Caco-2 (cell line): Measurements from ENCODE around the gene C2CD3. TPM values are rescaled to one million over a fixed set of nuclear protein-coding genes. Genes with fewer than 3 reads are reported as not detected.

Experiments used
- BruUV-seq: library from RNA; stranded (reverse); fragments of 400-500 nt; replicated peaks from 2 replicates; lab custom pipeline; 2021; lab: Mats Ljungman, UMichigan
- CTCF ChIA-PET: fragments of 300-600 bp; sonication (Branson Sonifier 250); formaldehyde crosslinking; loops from one replicate; lab custom pipeline; 2022; ENCODE audit warnings: antibody characterized with exemption; lab: Charles Lee
- POLR2A ChIA-PET: fragments of 300-600 bp; sonication (Branson Sonifier 250); formaldehyde crosslinking; loops from one replicate; lab custom pipeline; 2022; ENCODE audit warnings: antibody characterized with exemption; lab: Charles Lee
- DNase-seq, 2 experiments: peaks; one replicate each; pipeline versions ENCODE4 v3.0.0 to v3.0.0-alpha.2; 2020 to 2022
- H3K27me3 ChIP-seq: replicated peaks from 2 replicates; pipeline ENCODE4 v1.6.0; 2011; ENCODE audit warnings: low read length; ENCODE audit not compliant: control insufficient read depth, insufficient read depth
- H3K36me3 ChIP-seq: 2 replicates; pipeline ENCODE4 v1.5.1; 2011; ENCODE audit warnings: low read length; ENCODE audit not compliant: control insufficient read depth, insufficient read depth
- H3K4me1 ChIP-seq: fragments of 250-450 bp; sonication (Bioruptor Pico); 2 replicates; pipeline ENCODE4 v1.5.1; 2020; ENCODE audit warnings: mild to moderate bottlenecking
- H3K4me3 ChIP-seq: 2 replicates; pipeline ENCODE4 v1.5.1; 2011; ENCODE audit warnings: low read depth, mild to moderate bottlenecking, control low read depth, low read length
- H3K9me3 ChIP-seq: fragments of 250-450 bp; sonication (Bioruptor Pico); 2 replicates; pipeline ENCODE4 v1.5.1; 2020; ENCODE audit warnings: mild to moderate bottlenecking, moderate library complexity
- H3K27ac Mint-ChIP-seq: one replicate; pipeline ENCODE4 v1.8.0; 2022; ENCODE audit warnings: mixed read lengths; ENCODE audit not compliant: unreplicated experiment
- H3K27me3 Mint-ChIP-seq: one replicate; pipeline ENCODE4 v1.8.0; 2022; ENCODE audit warnings: mixed read lengths; ENCODE audit not compliant: insufficient read depth, unreplicated experiment
- H3K36me3 Mint-ChIP-seq: one replicate; pipeline ENCODE4 v1.8.0; 2022; ENCODE audit warnings: mild to moderate bottlenecking, mixed read lengths; ENCODE audit not compliant: insufficient read depth, unreplicated experiment
- H3K4me1 Mint-ChIP-seq: one replicate; pipeline ENCODE4 v1.8.0; 2022; ENCODE audit warnings: low read depth, mixed read lengths; ENCODE audit not compliant: unreplicated experiment
- H3K4me3 Mint-ChIP-seq: one replicate; pipeline ENCODE4 v1.8.0; 2022; ENCODE audit warnings: mild to moderate bottlenecking, moderate library complexity, mixed read lengths; ENCODE audit not compliant: unreplicated experiment
- H3K9me3 Mint-ChIP-seq: one replicate; pipeline ENCODE4 v1.8.0; 2022; ENCODE audit warnings: mixed read lengths; ENCODE audit not compliant: unreplicated experiment
- CTCF ChIP-seq, 2 experiments: fragments of 200-600 bp in 1 of 2; IDR thresholded peaks; 1 replicate in 1 of 2; 2 replicates in 1 of 2; pipeline versions ENCODE4 v1.5.1 to v1.8.0; 2011 to 2022; ENCODE audit warnings: antibody characterized with exemption in 1 of 2, control low read depth in 1 of 2, inconsistent platforms in 1 of 2, low read depth in 1 of 2, low read length in 1 of 2, mild to moderate bottlenecking in 1 of 2, moderate library complexity in 1 of 2; ENCODE audit not compliant: insufficient read depth in 1 of 2, severe bottlenecking in 1 of 2, unreplicated experiment in 1 of 2
- intact Hi-C: fragments of 100-400 bp; cut with micrococcal nuclease; formaldehyde crosslinking; loops from one replicate; pipeline ENCODE4 v1.10.0; 2022; ENCODE audit not compliant: unreplicated experiment
- total RNA-seq: library from RNA; stranded (reverse); gene quantifications from 2 replicates; pipeline ENCODE4 v1.2.3, GENCODE V29; 2022

The C2CD3 gene
- total RNA-seq, 1 experiment from 2014 or later = 47.5 TPM

- Mint-ChIP-seq H3K9me3 (no peaks in the 10 kb centered on the region), H3K36me3 (peaks cover 24% of the 10 kb centered on the region), H3K4me3 (no peak overlapping the region), H3K27me3 (no peaks in the 10 kb centered on the region), H3K27ac (no peak overlapping the region), H3K4me1 (no peaks in the 10 kb centered on the region)
- Histone ChIP-seq H3K27me3 (no peaks in the 10 kb centered on the region), H3K9me3 (no peaks in the 10 kb centered on the region), H3K4me1 (no peaks in the 10 kb centered on the region), H3K4me3 (no peak overlapping the region), H3K36me3 (peaks cover 4% of the 10 kb centered on the region)
- CTCF ChIA-PET = no interaction called here
- intact Hi-C loops = no loop called here
- DNase-seq = no peak
- no peak for TF ChIP-seq CTCF (IDR thresholded peaks at IDR 0.05; ENCODE audit: insufficient read depth in 1 of 2, low read depth in 1 of 2, low read length in 1 of 2, severe bottlenecking in 1 of 2, unreplicated experiment in 1 of 2)
- no TSS peak for BruUV-seq
- POLR2A ChIA-PET = no interaction called here
These were observed 93.6 kb downstream of the C2CD3 start for GRCh38 chr11:74077193-74077592.

- Mint-ChIP-seq H3K4me1 (peaks cover 31% of the 10 kb centered on the region), H3K9me3 (no peaks in the 10 kb centered on the region), H3K27me3 (no peaks in the 10 kb centered on the region), H3K4me3 (no peak overlapping the region), H3K36me3 (peaks cover 23% of the 10 kb centered on the region), H3K27ac (no peak overlapping the region)
- TF ChIP-seq CTCF (IDR thresholded peaks at IDR 0.05; ENCODE audit: insufficient read depth in 1 of 2, low read depth in 1 of 2, low read length in 1 of 2, severe bottlenecking in 1 of 2, unreplicated experiment in 1 of 2) = no peak
- no peak overlapping the region for H3K4me3 ChIP-seq
- no peaks in the 10 kb centered on the region for H3K9me3 ChIP-seq
- H3K4me1 ChIP-seq = peaks cover 34% of the 10 kb centered on the region
- ChIA-PET CTCF (no interaction called here), POLR2A (no interaction called here)
- no peak for DNase-seq
- no peaks in the 10 kb centered on the region for H3K36me3 ChIP-seq
- H3K27me3 ChIP-seq = no peaks in the 10 kb centered on the region
- intact Hi-C loops = no loop called here
- BruUV-seq = no TSS peak
These were observed 98.1 kb downstream of the C2CD3 start for GRCh38 chr11:74072721-74073120.

GRCh38 chr11:74072286-74072685 is 98.5 kb downstream of the C2CD3 start:
- no peak for DNase-seq
- POLR2A ChIA-PET = no interaction called here
- BruUV-seq = no TSS peak
- no peaks in the 10 kb centered on the region for H3K9me3 ChIP-seq
- H3K4me1 Mint-ChIP-seq = peaks cover 35% of the 10 kb centered on the region
- no peaks in the 10 kb centered on the region for H3K27me3 Mint-ChIP-seq
- no peak overlapping the region for H3K4me3 ChIP-seq
- intact Hi-C loops = no loop called here
- no peaks in the 10 kb centered on the region for H3K36me3 ChIP-seq
- no peak for TF ChIP-seq CTCF (IDR thresholded peaks at IDR 0.05; ENCODE audit: insufficient read depth in 1 of 2, low read depth in 1 of 2, low read length in 1 of 2, severe bottlenecking in 1 of 2, unreplicated experiment in 1 of 2)
- H3K36me3 Mint-ChIP-seq = peaks cover 23% of the 10 kb centered on the region
- H3K27me3 ChIP-seq = no peaks in the 10 kb centered on the region
- peaks cover 39% of the 10 kb centered on the region for H3K4me1 ChIP-seq
- H3K27ac Mint-ChIP-seq = no peak overlapping the region
- no peak overlapping the region for H3K4me3 Mint-ChIP-seq
- no peaks in the 10 kb centered on the region for H3K9me3 Mint-ChIP-seq
- CTCF ChIA-PET = interaction anchor here (0.7 kb wide), 1 partner anchor 134 kb away, joined by 3 read pairs; no protein-coding TSS in a partner anchor
